ENCODE data around the gene ASB7. TPM values are rescaled to one million over a fixed set of nuclear protein-coding genes. Genes with fewer than 3 reads are reported as not detected.

ASB7 gene
- total and polyA plus RNA-seq, 2 experiments from 2014 or later, result 4.1 to 13.9 TPM

DNA sequence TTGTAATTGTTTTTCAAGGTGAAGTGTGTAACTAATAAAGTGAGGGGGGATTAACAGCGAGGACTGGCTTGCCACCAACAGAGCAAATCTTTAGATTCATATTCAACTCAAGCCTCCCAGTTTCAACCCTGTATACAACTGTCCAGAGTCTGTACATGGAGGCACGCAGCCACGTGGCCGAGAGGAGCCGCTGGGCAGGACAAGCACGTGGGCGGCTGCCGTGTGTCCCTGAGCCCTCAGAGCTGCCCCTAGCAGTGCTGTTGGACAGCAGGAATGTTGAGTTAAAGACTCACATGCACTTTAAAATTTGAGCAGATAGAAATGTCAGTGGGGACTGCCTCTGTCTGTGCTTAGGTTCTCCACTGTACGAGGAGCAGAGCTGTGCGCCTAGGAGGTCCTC, 29.4 kb downstream of the ASB7 start (continued):
- TF ChIP-seq CREB1 (CRISPR knock-in tag; IDR thresholded peaks at IDR 0.05; ENCODE audit: low read depth), result no peak
- TF ChIP-seq, protein P1, sequence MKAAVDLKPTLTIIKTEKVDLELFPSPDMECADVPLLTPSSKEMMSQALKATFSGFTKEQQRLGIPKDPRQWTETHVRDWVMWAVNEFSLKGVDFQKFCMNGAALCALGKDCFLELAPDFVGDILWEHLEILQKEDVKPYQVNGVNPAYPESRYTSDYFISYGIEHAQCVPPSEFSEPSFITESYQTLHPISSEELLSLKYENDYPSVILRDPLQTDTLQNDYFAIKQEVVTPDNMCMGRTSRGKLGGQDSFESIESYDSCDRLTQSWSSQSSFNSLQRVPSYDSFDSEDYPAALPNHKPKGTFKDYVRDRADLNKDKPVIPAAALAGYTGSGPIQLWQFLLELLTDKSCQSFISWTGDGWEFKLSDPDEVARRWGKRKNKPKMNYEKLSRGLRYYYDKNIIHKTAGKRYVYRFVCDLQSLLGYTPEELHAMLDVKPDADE (IDR thresholded peaks at IDR 0.05), result no peak
- TF ChIP-seq POLR2AphosphoS5 (IDR thresholded peaks at IDR 0.05; ENCODE audit: low read depth), result no peak

DNA sequence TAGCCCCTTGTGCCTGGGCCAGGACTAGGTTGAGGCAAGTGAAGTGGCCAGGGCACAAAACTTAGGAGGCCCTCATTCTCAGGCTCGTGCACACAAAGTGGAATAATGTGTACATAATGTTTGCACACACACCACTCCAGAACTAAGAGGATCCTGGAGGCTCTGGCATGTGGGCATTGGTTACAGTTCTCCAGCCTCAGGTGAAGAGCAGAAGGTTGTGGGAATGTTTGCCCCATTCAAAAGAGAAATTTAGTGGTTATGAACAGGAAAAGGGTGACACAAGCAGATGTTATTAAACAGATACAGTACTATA, 31.3 kb downstream of the ASB7 start:
- no peak overlapping the region for H2AFZ ChIP-seq
- peaks cover 60% of the 10 kb centered on the region for H3K79me2 ChIP-seq (replicated peaks; ENCODE audit: insufficient read depth)
- peaks cover 19% of the 10 kb centered on the region for H3K4me1 ChIP-seq (ENCODE audit: insufficient read depth)
- H3K4me3 ChIP-seq, result no peak overlapping the region
- H3K4me1 Mint-ChIP-seq, result peaks cover 47% of the 10 kb centered on the region
- TF ChIP-seq ZNF114 (CRISPR knock-in tag; IDR thresholded peaks at IDR 0.05) (no peak), CREB1 (CRISPR knock-in tag; IDR thresholded peaks at IDR 0.05; ENCODE audit: low read depth) (no peak), STAT1 (IDR thresholded peaks at IDR 0.05; ENCODE audit: unreplicated experiment) (no peak), ZNF331 (CRISPR knock-in tag; IDR thresholded peaks at IDR 0.05; ENCODE audit: low read depth) (no peak)
- TF ChIP-seq, protein P2, sequence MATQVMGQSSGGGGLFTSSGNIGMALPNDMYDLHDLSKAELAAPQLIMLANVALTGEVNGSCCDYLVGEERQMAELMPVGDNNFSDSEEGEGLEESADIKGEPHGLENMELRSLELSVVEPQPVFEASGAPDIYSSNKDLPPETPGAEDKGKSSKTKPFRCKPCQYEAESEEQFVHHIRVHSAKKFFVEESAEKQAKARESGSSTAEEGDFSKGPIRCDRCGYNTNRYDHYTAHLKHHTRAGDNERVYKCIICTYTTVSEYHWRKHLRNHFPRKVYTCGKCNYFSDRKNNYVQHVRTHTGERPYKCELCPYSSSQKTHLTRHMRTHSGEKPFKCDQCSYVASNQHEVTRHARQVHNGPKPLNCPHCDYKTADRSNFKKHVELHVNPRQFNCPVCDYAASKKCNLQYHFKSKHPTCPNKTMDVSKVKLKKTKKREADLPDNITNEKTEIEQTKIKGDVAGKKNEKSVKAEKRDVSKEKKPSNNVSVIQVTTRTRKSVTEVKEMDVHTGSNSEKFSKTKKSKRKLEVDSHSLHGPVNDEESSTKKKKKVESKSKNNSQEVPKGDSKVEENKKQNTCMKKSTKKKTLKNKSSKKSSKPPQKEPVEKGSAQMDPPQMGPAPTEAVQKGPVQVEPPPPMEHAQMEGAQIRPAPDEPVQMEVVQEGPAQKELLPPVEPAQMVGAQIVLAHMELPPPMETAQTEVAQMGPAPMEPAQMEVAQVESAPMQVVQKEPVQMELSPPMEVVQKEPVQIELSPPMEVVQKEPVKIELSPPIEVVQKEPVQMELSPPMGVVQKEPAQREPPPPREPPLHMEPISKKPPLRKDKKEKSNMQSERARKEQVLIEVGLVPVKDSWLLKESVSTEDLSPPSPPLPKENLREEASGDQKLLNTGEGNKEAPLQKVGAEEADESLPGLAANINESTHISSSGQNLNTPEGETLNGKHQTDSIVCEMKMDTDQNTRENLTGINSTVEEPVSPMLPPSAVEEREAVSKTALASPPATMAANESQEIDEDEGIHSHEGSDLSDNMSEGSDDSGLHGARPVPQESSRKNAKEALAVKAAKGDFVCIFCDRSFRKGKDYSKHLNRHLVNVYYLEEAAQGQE (IDR thresholded peaks at IDR 0.05; ENCODE audit: unreplicated experiment), result no peak
- no peak overlapping the region for H3K27ac Mint-ChIP-seq
- no peaks in the 10 kb centered on the region for H3F3A ChIP-seq (replicated peaks; ENCODE audit: low read depth)
- peaks cover 9% of the 10 kb centered on the region; the same call in 2 of the 3 replicates for H3K36me3 Mint-ChIP-seq (ENCODE audit: low read depth)
- H3K4me3 Mint-ChIP-seq, result no peak overlapping the region
- H3K36me3 ChIP-seq (ENCODE audit: insufficient read depth), result no peaks in the 10 kb centered on the region
- H3K27ac ChIP-seq (ENCODE audit: low read depth), result no peak overlapping the region
- H3K9me2 ChIP-seq (ENCODE audit: insufficient read depth), result no peaks in the 10 kb centered on the region
- no peak for ATAC-seq
- peaks cover 4% of the 10 kb centered on the region for H4K20me1 ChIP-seq (replicated peaks; ENCODE audit: insufficient read depth)
- H3K9me3 Mint-ChIP-seq, result no peaks in the 10 kb centered on the region
- H3K27me3 Mint-ChIP-seq (ENCODE audit: insufficient read depth, low read depth, poor library complexity), result no peaks in the 10 kb centered on the region
- H3K4me2 ChIP-seq, result no peak overlapping the region
- no peak for DNase-seq (ENCODE audit: low spot score)
- no peaks in the 10 kb centered on the region for H3K27me3 ChIP-seq (ENCODE audit: insufficient read depth)

- Mint-ChIP-seq H3K27ac (peak overlapping the region; percentile 25), H3K36me3 (ENCODE audit: low read depth) (peaks cover 4% of the 10 kb centered on the region; the same call in 1 of the 3 replicates), H3K27me3 (ENCODE audit: insufficient read depth, low read depth, poor library complexity) (no peaks in the 10 kb centered on the region), H3K4me3 (peak overlapping the region; percentile 2; the same call in 2 of the 3 replicates), H3K9me3 (no peaks in the 10 kb centered on the region), H3K4me1 (peaks cover 47% of the 10 kb centered on the region)
- Histone ChIP-seq H3K4me1 (ENCODE audit: insufficient read depth) (peaks cover 19% of the 10 kb centered on the region), H4K20me1 (replicated peaks; ENCODE audit: insufficient read depth) (peaks cover 4% of the 10 kb centered on the region), H3K36me3 (ENCODE audit: insufficient read depth) (no peaks in the 10 kb centered on the region), H3K9me2 (ENCODE audit: insufficient read depth) (no peaks in the 10 kb centered on the region), H2AFZ (no peak overlapping the region), H3K4me2 (peak overlapping the region; percentile 58), H3K4me3 (no peak overlapping the region), H3K27me3 (ENCODE audit: insufficient read depth) (no peaks in the 10 kb centered on the region), H3K79me2 (replicated peaks; ENCODE audit: insufficient read depth) (peaks cover 70% of the 10 kb centered on the region), H3K27ac (ENCODE audit: low read depth) (peak overlapping the region; percentile 61; the same call in 1 of the 2 replicates), H3F3A (replicated peaks; ENCODE audit: low read depth) (no peaks in the 10 kb centered on the region)
- ATAC-seq (peak; percentile 76), DNase-seq (ENCODE audit: low spot score) (peak; percentile 63)
- TF ChIP-seq, protein P3, sequence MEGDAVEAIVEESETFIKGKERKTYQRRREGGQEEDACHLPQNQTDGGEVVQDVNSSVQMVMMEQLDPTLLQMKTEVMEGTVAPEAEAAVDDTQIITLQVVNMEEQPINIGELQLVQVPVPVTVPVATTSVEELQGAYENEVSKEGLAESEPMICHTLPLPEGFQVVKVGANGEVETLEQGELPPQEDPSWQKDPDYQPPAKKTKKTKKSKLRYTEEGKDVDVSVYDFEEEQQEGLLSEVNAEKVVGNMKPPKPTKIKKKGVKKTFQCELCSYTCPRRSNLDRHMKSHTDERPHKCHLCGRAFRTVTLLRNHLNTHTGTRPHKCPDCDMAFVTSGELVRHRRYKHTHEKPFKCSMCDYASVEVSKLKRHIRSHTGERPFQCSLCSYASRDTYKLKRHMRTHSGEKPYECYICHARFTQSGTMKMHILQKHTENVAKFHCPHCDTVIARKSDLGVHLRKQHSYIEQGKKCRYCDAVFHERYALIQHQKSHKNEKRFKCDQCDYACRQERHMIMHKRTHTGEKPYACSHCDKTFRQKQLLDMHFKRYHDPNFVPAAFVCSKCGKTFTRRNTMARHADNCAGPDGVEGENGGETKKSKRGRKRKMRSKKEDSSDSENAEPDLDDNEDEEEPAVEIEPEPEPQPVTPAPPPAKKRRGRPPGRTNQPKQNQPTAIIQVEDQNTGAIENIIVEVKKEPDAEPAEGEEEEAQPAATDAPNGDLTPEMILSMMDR (conservative IDR thresholded peaks at IDR 0.05; ENCODE audit: low read depth in 2 of 2), result no peak
- no peak for TF ChIP-seq EZH2phosphoT487 (IDR thresholded peaks at IDR 0.05; ENCODE audit: unreplicated experiment)
These were observed 33.1 kb downstream of the ASB7 start for GRCh38 chr15:100635406-100636071.

All from GM23338 (cell line).